A673 (cell line): ENCODE results near the gene ZBTB37.

Source experiments
- EZH2 ChIP-seq: fragments of 200-600 bp; sonication (generic); IDR thresholded peaks from 2 replicates; pipeline ENCODE4 v1.6.1; 2017; ENCODE audit warnings: borderline replicate concordance, low read depth, mild to moderate bottlenecking, mixed read lengths, antibody characterized with exemption, low read length; ENCODE audit not compliant: poor library complexity, severe bottlenecking
- TF ChIP-seq, protein P1 (sequence below): fragments of 300-800, 200-600 bp; sonication (generic); conservative IDR thresholded peaks from 2 replicates; pipeline ENCODE4 v1.5.1; 2017; ENCODE audit warnings: low read depth, mild to moderate bottlenecking, antibody characterized with exemption, low read length, moderate library complexity, mixed read lengths

- TF ChIP-seq, protein P1, sequence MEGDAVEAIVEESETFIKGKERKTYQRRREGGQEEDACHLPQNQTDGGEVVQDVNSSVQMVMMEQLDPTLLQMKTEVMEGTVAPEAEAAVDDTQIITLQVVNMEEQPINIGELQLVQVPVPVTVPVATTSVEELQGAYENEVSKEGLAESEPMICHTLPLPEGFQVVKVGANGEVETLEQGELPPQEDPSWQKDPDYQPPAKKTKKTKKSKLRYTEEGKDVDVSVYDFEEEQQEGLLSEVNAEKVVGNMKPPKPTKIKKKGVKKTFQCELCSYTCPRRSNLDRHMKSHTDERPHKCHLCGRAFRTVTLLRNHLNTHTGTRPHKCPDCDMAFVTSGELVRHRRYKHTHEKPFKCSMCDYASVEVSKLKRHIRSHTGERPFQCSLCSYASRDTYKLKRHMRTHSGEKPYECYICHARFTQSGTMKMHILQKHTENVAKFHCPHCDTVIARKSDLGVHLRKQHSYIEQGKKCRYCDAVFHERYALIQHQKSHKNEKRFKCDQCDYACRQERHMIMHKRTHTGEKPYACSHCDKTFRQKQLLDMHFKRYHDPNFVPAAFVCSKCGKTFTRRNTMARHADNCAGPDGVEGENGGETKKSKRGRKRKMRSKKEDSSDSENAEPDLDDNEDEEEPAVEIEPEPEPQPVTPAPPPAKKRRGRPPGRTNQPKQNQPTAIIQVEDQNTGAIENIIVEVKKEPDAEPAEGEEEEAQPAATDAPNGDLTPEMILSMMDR = no peak
- TF ChIP-seq EZH2 = no peak
These were observed 32.2 kb downstream of the ZBTB37 start for GRCh38 chr1:173900427-173900826.
